IMR-90 (cell line): ENCODE results near the gene ZNF219. TPM values are rescaled to one million over a fixed set of nuclear protein-coding genes. Genes with fewer than 3 reads are reported as not detected.

Source experiments
- ATAC-seq: fragments of 200-7000 bp; cut with Tn5 transposase; 2 replicates; pipeline ENCODE4 v1.9.1; 2020; ENCODE audit warnings: low read depth, mild to moderate bottlenecking, moderate library complexity
- BruUV-seq: library from RNA; stranded (reverse); fragments of 400-500 nt; replicated peaks from 2 replicates; lab custom pipeline; 2021; lab: Mats Ljungman, UMichigan
- CTCF ChIA-PET: fragments of 300-600 bp; formaldehyde crosslinking; extraction: SDS; loops from one replicate; lab custom pipeline; 2021; ENCODE audit warnings: antibody characterized with exemption; lab: Yijun Ruan, JAX
- POLR2A ChIA-PET: fragments of 300-600 bp; sonication (Branson Sonifier 250); formaldehyde crosslinking; loops from one replicate; lab custom pipeline; 2022; ENCODE audit warnings: antibody characterized with exemption; ENCODE audit not compliant: unreplicated experiment; lab: Charles Lee
- DNase-seq: peaks from one replicate; pipeline ENCODE4 v3.0.0; 2013
- H2AFZ ChIP-seq: replicated peaks from 2 replicates; pipeline ENCODE3; 2013; ENCODE audit warnings: low read length, mild to moderate bottlenecking; ENCODE audit not compliant: poor library complexity
- H2AK5ac ChIP-seq: 2 replicates; pipeline ENCODE4 v1.6.1; 2013; ENCODE audit warnings: low read depth, low read length, inconsistent platforms
- H2AK9ac ChIP-seq: replicated peaks from 2 replicates; pipeline ENCODE3; 2013; ENCODE audit warnings: mild to moderate bottlenecking, low read depth, low read length, moderate library complexity; ENCODE audit not compliant: poor library complexity
- H2BK120ac ChIP-seq: 2 replicates; pipeline ENCODE4 v1.6.1; 2013; ENCODE audit warnings: low read depth, low read length, inconsistent platforms
- H2BK15ac ChIP-seq: 3 replicates; pipeline ENCODE4 v1.6.1; 2013; ENCODE audit warnings: low read depth, low read length, inconsistent platforms
- H2BK20ac ChIP-seq: 2 replicates; pipeline ENCODE4 v1.6.1; 2013; ENCODE audit warnings: low read depth, mild to moderate bottlenecking, inconsistent platforms, low read length, moderate library complexity
- H2BK5ac ChIP-seq: 2 replicates; pipeline ENCODE4 v1.6.1; 2013; ENCODE audit warnings: mild to moderate bottlenecking, low read depth, low read length, inconsistent platforms; ENCODE audit not compliant: poor library complexity, severe bottlenecking
- H3K14ac ChIP-seq: replicated peaks from 2 replicates; pipeline ENCODE4 v1.6.1; 2013; ENCODE audit warnings: low read depth, low read length, inconsistent platforms
- H3K18ac ChIP-seq: 2 replicates; pipeline ENCODE4 v1.6.1; 2013; ENCODE audit warnings: low read depth, low read length, control low read depth
- H3K23ac ChIP-seq: 2 replicates; pipeline ENCODE4 v1.6.1; 2013; ENCODE audit warnings: low read depth, low read length, inconsistent platforms
- H3K27ac ChIP-seq: 2 replicates; pipeline ENCODE4 v1.5.1; 2013; ENCODE audit warnings: mild to moderate bottlenecking, control low read depth, low read length; ENCODE audit not compliant: insufficient read depth
- H3K27me3 ChIP-seq: 2 replicates; pipeline ENCODE4 v1.6.1; 2013; ENCODE audit warnings: low read length; ENCODE audit not compliant: control insufficient read depth, insufficient read depth
- H3K36me3 ChIP-seq: 2 replicates; pipeline ENCODE4 v1.6.1; 2013; ENCODE audit warnings: low read length, mixed read lengths; ENCODE audit not compliant: control insufficient read depth, insufficient read depth
- H3K4ac ChIP-seq: 2 replicates; pipeline ENCODE4 v1.6.1; 2013; ENCODE audit warnings: low read depth, low read length, inconsistent platforms
- H3K4me1 ChIP-seq: 2 replicates; pipeline ENCODE4 v1.6.1; 2013; ENCODE audit warnings: low read length, mixed read lengths; ENCODE audit not compliant: control insufficient read depth, insufficient read depth
- H3K4me2 ChIP-seq: 2 replicates; pipeline ENCODE4 v1.6.1; 2013; ENCODE audit warnings: low read depth, mild to moderate bottlenecking, control low read depth, low read length, moderate library complexity
- H3K4me3 ChIP-seq: 2 replicates; pipeline ENCODE4 v1.5.1; 2013; ENCODE audit warnings: low read depth, mild to moderate bottlenecking, control low read depth, low read length, moderate library complexity; ENCODE audit not compliant: insufficient read depth
- H3K56ac ChIP-seq: 2 replicates; pipeline ENCODE4 v1.6.1; 2013; ENCODE audit warnings: low read length, inconsistent platforms; ENCODE audit not compliant: insufficient read depth; ENCODE audit errors: extremely low read depth
- H3K79me1 ChIP-seq, 2 experiments: 2 replicates each; pipeline ENCODE4 v1.6.1; 2013; ENCODE audit warnings: low read length in 2 of 2, inconsistent platforms in 1 of 2, low read depth in 1 of 2
- H3K9ac ChIP-seq: 2 replicates; pipeline ENCODE4 v1.6.1; 2013; ENCODE audit warnings: low read depth, low read length, control low read depth
- H3K9me1 ChIP-seq: 2 replicates; pipeline ENCODE4 v1.6.1; 2013; ENCODE audit warnings: low read length, inconsistent platforms; ENCODE audit not compliant: insufficient read depth
- H3K9me3 ChIP-seq: 2 replicates; pipeline ENCODE4 v1.6.1; 2013; ENCODE audit warnings: low read length; ENCODE audit not compliant: control insufficient read depth, insufficient read depth
- H4K20me1 ChIP-seq: 2 replicates; pipeline ENCODE4 v1.6.1; 2013; ENCODE audit warnings: low read length, inconsistent platforms; ENCODE audit not compliant: insufficient read depth
- H4K5ac ChIP-seq: 2 replicates; pipeline ENCODE4 v1.6.1; 2013; ENCODE audit warnings: mild to moderate bottlenecking, low read depth, low read length, control low read depth
- H4K8ac ChIP-seq, 2 experiments: 2 replicates each; pipeline ENCODE4 v1.6.1; 2013; ENCODE audit warnings: low read depth in 2 of 2, low read length in 2 of 2, control low read depth in 1 of 2, inconsistent platforms in 1 of 2
- H4K91ac ChIP-seq: 2 replicates; pipeline ENCODE4 v1.6.1; 2013; ENCODE audit warnings: low read depth, low read length, inconsistent platforms; ENCODE audit not compliant: insufficient read depth
- BHLHE40 ChIP-seq: fragments of 150-350 bp; IDR thresholded peaks from 2 replicates; pipeline ENCODE4 v1.6.1; 2016; ENCODE audit warnings: mild to moderate bottlenecking, low read depth, low read length
- CEBPB ChIP-seq: IDR thresholded peaks from 2 replicates; pipeline ENCODE4 v1.6.1; 2012; ENCODE audit warnings: low read depth, low read length, improper control_type of control experiment
- CHD1 ChIP-seq: IDR thresholded peaks from 2 replicates; pipeline ENCODE4 v1.6.1; 2012; ENCODE audit warnings: low read depth, low read length, improper control_type of control experiment
- FOS ChIP-seq: fragments of 150-350 bp; IDR thresholded peaks from 2 replicates; pipeline ENCODE4 v1.6.1; 2016; ENCODE audit warnings: low read depth, low read length
- MAFK ChIP-seq: IDR thresholded peaks from 2 replicates; pipeline ENCODE4 v1.6.1; 2012; ENCODE audit warnings: low read depth, low read length, improper control_type of control experiment
- MAZ ChIP-seq: IDR thresholded peaks from 2 replicates; pipeline ENCODE4 v1.6.1; 2012; ENCODE audit warnings: low read depth, mild to moderate bottlenecking, low read length, improper control_type of control experiment, moderate library complexity, borderline replicate concordance
- MXI1 ChIP-seq: IDR thresholded peaks from 2 replicates; pipeline ENCODE4 v1.6.1; 2012; ENCODE audit warnings: low read depth, mild to moderate bottlenecking, low read length, moderate library complexity, borderline replicate concordance
- NFE2L2 ChIP-seq: fragments of 150-350 bp; IDR thresholded peaks from 2 replicates; pipeline ENCODE4 v1.6.1; 2016; ENCODE audit warnings: low read depth, mild to moderate bottlenecking, low read length
- POLR2A ChIP-seq: IDR thresholded peaks from 2 replicates; pipeline ENCODE4 v1.6.1; 2012; ENCODE audit warnings: mild to moderate bottlenecking, low read depth, low read length
- RAD21 ChIP-seq: IDR thresholded peaks from 2 replicates; pipeline ENCODE4 v1.6.1; 2012; ENCODE audit warnings: low read length, improper control_type of control experiment
- RCOR1 ChIP-seq: IDR thresholded peaks from 2 replicates; pipeline ENCODE4 v1.6.1; 2012; ENCODE audit warnings: mild to moderate bottlenecking, low read length, improper control_type of control experiment; ENCODE audit not compliant: insufficient replicate concordance
- RFX5 ChIP-seq: IDR thresholded peaks from 2 replicates; pipeline ENCODE4 v1.8.0; 2012; ENCODE audit warnings: low read depth, mild to moderate bottlenecking, low read length, moderate library complexity
- SMC3 ChIP-seq: fragments of 150-350 bp; IDR thresholded peaks from 2 replicates; pipeline ENCODE4 v1.6.1; 2016; ENCODE audit warnings: low read depth, mild to moderate bottlenecking, antibody characterized with exemption, low read length, moderate library complexity
- WGBS, 2 experiments: methylation state at CpG; one replicate each; pipeline versions ENCODE4 v1.1.5 to v1.1.7; 2013; ENCODE audit warnings: missing lambda C conversion rate in 2 of 2; ENCODE audit not compliant: insufficient read length in 1 of 2; ENCODE audit errors: extremely low coverage in 2 of 2; 5-methylcytosine and 5-hydroxymethylcytosine counted together
- dilution Hi-C: fragments of 300-500 bp; cut with HindIII; formaldehyde crosslinking; loops from one replicate; pipeline ENCODE4 v1.14.3; 2018; ENCODE audit warnings: low sequenced_read_pairs; ENCODE audit not compliant: unreplicated experiment
- in situ Hi-C: fragments of 300-500 bp; cut with MboI; formaldehyde crosslinking; loops from 3 replicates; pipeline ENCODE4 v1.14.3; 2019; ENCODE audit warnings: low sequenced_read_pairs, inconsistent platforms, mixed read lengths
- intact Hi-C: fragments of 100-400 bp; cut with micrococcal nuclease; formaldehyde crosslinking; loops from 2 replicates; pipeline ENCODE4 v1.10.0; 2022
- polyA plus RNA-seq, 3 experiments: library from polyadenylated mRNA; depleted of rRNA; stranded (reverse); fragments of >200 nt; gene quantifications; 2 replicates each; pipeline ENCODE4 v1.2.3, GENCODE V29; 2012; ENCODE audit warnings: low replicate concordance in 1 of 3
- total RNA-seq: library from RNA; depleted of rRNA; stranded (reverse); fragments of >200 nt; gene quantifications from 2 replicates; pipeline ENCODE4 v1.2.3, GENCODE V29; 2012
- TF ChIP-seq, protein P1 (sequence below): fragments of 150-350 bp; IDR thresholded peaks from 2 replicates; pipeline ENCODE4 v1.6.1; 2016; ENCODE audit warnings: low read depth, mild to moderate bottlenecking, low read length, moderate library complexity, borderline replicate concordance
- TF ChIP-seq, protein P2 (sequence below): fragments of 150-350 bp; IDR thresholded peaks from 2 replicates; pipeline ENCODE4 v1.6.1; 2017; ENCODE audit warnings: mild to moderate bottlenecking, antibody characterized with exemption, low read length, low read depth

Gene ZNF219
- total and polyA plus RNA-seq, 2 of the 4 experiments (the other 2 are of a cell fraction) = 0.90 to 3.8 TPM

DNA sequence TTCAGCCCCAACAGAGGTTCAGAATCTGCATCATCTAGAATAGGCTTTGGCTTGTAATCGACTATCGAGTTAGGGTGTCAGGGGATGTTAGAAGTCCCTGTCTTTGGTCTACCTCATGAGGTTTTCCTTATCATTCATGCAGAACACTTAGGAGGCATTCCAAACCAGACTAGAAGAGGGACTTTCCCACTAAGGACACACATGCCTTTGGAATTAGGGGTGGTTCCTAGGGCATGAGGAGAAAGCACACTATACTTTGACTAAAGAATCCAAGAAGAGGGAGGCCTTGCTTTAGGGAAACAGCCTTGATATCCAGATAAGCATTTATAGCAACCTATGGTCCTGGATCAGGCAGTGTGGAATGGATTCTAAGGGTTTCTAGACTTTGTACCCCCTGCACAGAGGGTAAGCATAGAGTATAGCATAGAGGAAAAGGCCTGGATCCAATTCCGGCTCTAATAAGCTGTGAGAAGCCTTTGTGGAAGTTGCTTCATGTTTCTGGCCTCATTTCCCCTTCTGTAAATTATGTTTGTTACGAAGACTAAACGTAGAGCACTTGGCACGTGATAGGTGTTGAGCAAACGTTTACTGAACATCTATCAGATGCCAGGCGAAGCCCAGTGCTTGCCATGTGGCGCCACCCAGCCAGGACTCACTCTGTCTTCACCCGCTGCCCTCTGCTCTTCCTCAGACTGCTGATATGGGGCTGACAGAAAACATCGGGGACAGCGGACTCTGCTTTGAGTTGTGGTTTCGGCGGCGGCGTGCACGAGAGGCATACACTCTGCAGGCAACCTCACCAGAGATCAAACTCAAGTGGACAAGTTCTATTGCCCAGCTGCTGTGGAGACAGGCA, 13.2 kb downstream of the ZNF219 start:
- Histone ChIP-seq H3K9me1 (peaks cover 7% of the 10 kb centered on the region), H3K4ac (peak overlapping the region; percentile 49; the same call in 1 of the 2 replicates), H3K36me3 (peaks cover 66% of the 10 kb centered on the region), H2AFZ (no peak overlapping the region), H3K14ac (peak overlapping the region; percentile 7; the same call in 1 of the 2 replicates), H3K9ac (no peak overlapping the region), H3K4me1 (peaks cover 26% of the 10 kb centered on the region), H3K4me2 (peak overlapping the region; percentile 24; the same call in 1 of the 2 replicates), H2BK120ac (peak overlapping the region; percentile 42; the same call in 1 of the 2 replicates), H3K27ac (peak overlapping the region; percentile 8; the same call in 1 of the 2 replicates), H3K4me3 (no peak overlapping the region), H3K27me3 (no peaks in the 10 kb centered on the region), H2BK5ac (peak overlapping the region; percentile 55), H4K8ac (0 out of 4 replicates have a peak overlapping the region, but pooled peaks of 1 of the 2 experiments have one; percentile 52), H3K23ac (no peak overlapping the region), H3K79me1 (peaks cover 3 to 17% of the 10 kb centered on the region in 2 experiments; a peak in 2 of 4 replicates), H2BK20ac (peak overlapping the region; percentile 43; the same call in 1 of the 2 replicates), H2AK9ac (peak overlapping the region; percentile 21), H4K20me1 (peaks cover 6% of the 10 kb centered on the region), H4K5ac (no peak overlapping the region; the same call in 1 of the 2 replicates), H2AK5ac (peak overlapping the region; percentile 30; the same call in 1 of the 2 replicates), H4K91ac (no peak overlapping the region), H3K9me3 (no peaks in the 10 kb centered on the region), H3K56ac (no peak overlapping the region), H3K18ac (peak overlapping the region; percentile 43; the same call in 1 of the 2 replicates), H2BK15ac (0 out of 3 replicates have a peak overlapping the region, but pooled peaks have one; percentile 2)
- POLR2A ChIA-PET = no interaction called here
- dilution Hi-C loops (no loop called here), in situ Hi-C loops (loop anchor here (25.0 kb wide), 2 partner anchors 623 to 748 kb away; partner anchors contain the start of genes APEX1, CCNB1IP1, OSGEP and PARP2), intact Hi-C loops (loop anchor here (1.0 kb wide), 1 partner anchor 14 kb away; no protein-coding TSS in a partner anchor)
- ATAC-seq (peak; percentile 50), DNase-seq (peak; percentile 91)
- WGBS, 2 experiments = 79% methylated on average over 8 of the region's 17 CpGs; no CpG with 5 or more reads in 1 of the 2 experiments
- BruUV-seq = no TSS peak
- CTCF ChIA-PET = no interaction called here
- no peak for TF ChIP-seq RAD21
- no peak for TF ChIP-seq MXI1
- peak; percentile 41; the same call in 1 of the 2 replicates for TF ChIP-seq BHLHE40
- no peak for TF ChIP-seq POLR2A
- TF ChIP-seq RFX5 = no peak
- no peak for TF ChIP-seq CHD1
- no peak for TF ChIP-seq MAFK
- peak; percentile 58; the same call in 1 of the 2 replicates for TF ChIP-seq FOS
- no peak for TF ChIP-seq SMC3
- TF ChIP-seq RCOR1 = no peak
- TF ChIP-seq, protein P1, sequence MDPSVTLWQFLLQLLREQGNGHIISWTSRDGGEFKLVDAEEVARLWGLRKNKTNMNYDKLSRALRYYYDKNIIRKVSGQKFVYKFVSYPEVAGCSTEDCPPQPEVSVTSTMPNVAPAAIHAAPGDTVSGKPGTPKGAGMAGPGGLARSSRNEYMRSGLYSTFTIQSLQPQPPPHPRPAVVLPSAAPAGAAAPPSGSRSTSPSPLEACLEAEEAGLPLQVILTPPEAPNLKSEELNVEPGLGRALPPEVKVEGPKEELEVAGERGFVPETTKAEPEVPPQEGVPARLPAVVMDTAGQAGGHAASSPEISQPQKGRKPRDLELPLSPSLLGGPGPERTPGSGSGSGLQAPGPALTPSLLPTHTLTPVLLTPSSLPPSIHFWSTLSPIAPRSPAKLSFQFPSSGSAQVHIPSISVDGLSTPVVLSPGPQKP = no peak
- no peak for TF ChIP-seq NFE2L2
- TF ChIP-seq CEBPB = peak; percentile 15; the same call in 1 of the 2 replicates
- TF ChIP-seq, protein P2, sequence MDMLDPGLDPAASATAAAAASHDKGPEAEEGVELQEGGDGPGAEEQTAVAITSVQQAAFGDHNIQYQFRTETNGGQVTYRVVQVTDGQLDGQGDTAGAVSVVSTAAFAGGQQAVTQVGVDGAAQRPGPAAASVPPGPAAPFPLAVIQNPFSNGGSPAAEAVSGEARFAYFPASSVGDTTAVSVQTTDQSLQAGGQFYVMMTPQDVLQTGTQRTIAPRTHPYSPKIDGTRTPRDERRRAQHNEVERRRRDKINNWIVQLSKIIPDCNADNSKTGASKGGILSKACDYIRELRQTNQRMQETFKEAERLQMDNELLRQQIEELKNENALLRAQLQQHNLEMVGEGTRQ = peak; percentile 20; the same call in 1 of the 2 replicates
- TF ChIP-seq MAZ = 0 out of 2 replicates have a peak, but pooled peaks have one; percentile 23
